ENCODE results near the gene GLI3.

- TF ChIP-seq, protein P1, sequence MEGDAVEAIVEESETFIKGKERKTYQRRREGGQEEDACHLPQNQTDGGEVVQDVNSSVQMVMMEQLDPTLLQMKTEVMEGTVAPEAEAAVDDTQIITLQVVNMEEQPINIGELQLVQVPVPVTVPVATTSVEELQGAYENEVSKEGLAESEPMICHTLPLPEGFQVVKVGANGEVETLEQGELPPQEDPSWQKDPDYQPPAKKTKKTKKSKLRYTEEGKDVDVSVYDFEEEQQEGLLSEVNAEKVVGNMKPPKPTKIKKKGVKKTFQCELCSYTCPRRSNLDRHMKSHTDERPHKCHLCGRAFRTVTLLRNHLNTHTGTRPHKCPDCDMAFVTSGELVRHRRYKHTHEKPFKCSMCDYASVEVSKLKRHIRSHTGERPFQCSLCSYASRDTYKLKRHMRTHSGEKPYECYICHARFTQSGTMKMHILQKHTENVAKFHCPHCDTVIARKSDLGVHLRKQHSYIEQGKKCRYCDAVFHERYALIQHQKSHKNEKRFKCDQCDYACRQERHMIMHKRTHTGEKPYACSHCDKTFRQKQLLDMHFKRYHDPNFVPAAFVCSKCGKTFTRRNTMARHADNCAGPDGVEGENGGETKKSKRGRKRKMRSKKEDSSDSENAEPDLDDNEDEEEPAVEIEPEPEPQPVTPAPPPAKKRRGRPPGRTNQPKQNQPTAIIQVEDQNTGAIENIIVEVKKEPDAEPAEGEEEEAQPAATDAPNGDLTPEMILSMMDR (IDR thresholded peaks at IDR 0.05), result no peak
- no peak for TF ChIP-seq POLR2A (IDR thresholded peaks at IDR 0.05)
Observed at GRCh38 chr7:42168512-42168911, 68.5 kb downstream of the GLI3 start.

All from adrenal gland (tissue), 5 donors.